Mesenchymal stem cell (in vitro differentiated cells and primary cell): ENCODE results near the gene PLD1.

Experiments used
- DNase-seq: peaks from one replicate; pipeline ENCODE4 v3.0.0-alpha.2; 2013
- H2AFZ ChIP-seq: one replicate; pipeline ENCODE4 v1.6.1; 2013; ENCODE audit warnings: low read depth, mild to moderate bottlenecking, control low read depth, inconsistent platforms, low read length, moderate library complexity
- H2AK5ac ChIP-seq: 2 replicates; pipeline ENCODE4 v1.6.1; 2013; ENCODE audit warnings: low read length, moderate library complexity, mild to moderate bottlenecking, inconsistent platforms; ENCODE audit not compliant: severe bottlenecking
- H2BK120ac ChIP-seq: one replicate; pipeline ENCODE4 v1.6.1; 2013; ENCODE audit warnings: low read depth, mild to moderate bottlenecking, inconsistent platforms, low read length, moderate library complexity
- H2BK12ac ChIP-seq, 2 experiments: one replicate each; pipeline ENCODE4 v1.6.1; 2013; ENCODE audit warnings: inconsistent platforms in 2 of 2, low read length in 2 of 2, mild to moderate bottlenecking in 2 of 2, moderate library complexity in 2 of 2, control low read depth in 1 of 2
- H2BK15ac ChIP-seq: one replicate; pipeline ENCODE4 v1.6.1; 2013; ENCODE audit warnings: mild to moderate bottlenecking, low read depth, inconsistent platforms; ENCODE audit not compliant: poor library complexity, severe bottlenecking
- H2BK5ac ChIP-seq: 2 replicates; pipeline ENCODE4 v1.6.1; 2013; ENCODE audit warnings: low read depth, mild to moderate bottlenecking, low read length, control low read depth, inconsistent platforms; ENCODE audit not compliant: poor library complexity, severe bottlenecking
- H3K14ac ChIP-seq, 2 experiments: one replicate each; pipeline ENCODE4 v1.6.1; 2013; ENCODE audit warnings: inconsistent platforms in 2 of 2, low read length in 2 of 2, control low read depth in 1 of 2, mild to moderate bottlenecking in 1 of 2, moderate library complexity in 1 of 2
- H3K18ac ChIP-seq, 2 experiments: one replicate each; pipeline ENCODE4 v1.6.1; 2013; ENCODE audit warnings: inconsistent platforms in 2 of 2, low read length in 2 of 2, control low read depth in 1 of 2, low read depth in 1 of 2, mild to moderate bottlenecking in 1 of 2
- H3K23ac ChIP-seq, 2 experiments: one replicate each; pipeline ENCODE4 v1.6.1; 2013; ENCODE audit warnings: inconsistent platforms in 2 of 2, low read length in 2 of 2, mild to moderate bottlenecking in 2 of 2, moderate library complexity in 2 of 2, control low read depth in 1 of 2
- H3K27ac ChIP-seq: 2 replicates; pipeline ENCODE4 v1.5.1; 2013; ENCODE audit warnings: mild to moderate bottlenecking, moderate library complexity, low read length, control low read depth, inconsistent platforms; ENCODE audit not compliant: poor library complexity, severe bottlenecking
- H3K27me3 ChIP-seq, 2 experiments: 2 replicates each; pipeline versions ENCODE4 v1.6.1 to v1.7.0; 2013; ENCODE audit warnings: low read length in 2 of 2, mild to moderate bottlenecking in 2 of 2, moderate library complexity in 2 of 2, control low read depth in 1 of 2, inconsistent platforms in 1 of 2; ENCODE audit not compliant: control insufficient read depth in 1 of 2, insufficient read depth in 1 of 2
- H3K36me3 ChIP-seq, 2 experiments: 2 replicates each; pipeline versions ENCODE4 v1.6.1 to v1.7.0; 2013; ENCODE audit warnings: low read length in 2 of 2, control low read depth in 1 of 2, inconsistent platforms in 1 of 2, low read depth in 1 of 2, mild to moderate bottlenecking in 1 of 2; ENCODE audit not compliant: insufficient read depth in 2 of 2, control insufficient read depth in 1 of 2
- H3K4ac ChIP-seq, 2 experiments: one replicate each; pipeline ENCODE4 v1.6.1; 2013; ENCODE audit warnings: inconsistent platforms in 2 of 2, low read length in 2 of 2, mild to moderate bottlenecking in 2 of 2, moderate library complexity in 2 of 2, control low read depth in 1 of 2, low read depth in 1 of 2
- H3K4me1 ChIP-seq: 2 replicates; pipeline ENCODE4 v1.6.1; 2013; ENCODE audit warnings: low read depth, low read length, control low read depth; ENCODE audit not compliant: control insufficient read depth, insufficient read depth
- H3K4me2 ChIP-seq: 2 replicates; pipeline ENCODE4 v1.6.1; 2013; ENCODE audit warnings: low read length, mild to moderate bottlenecking, inconsistent platforms; ENCODE audit not compliant: poor library complexity, severe bottlenecking
- H3K4me3 ChIP-seq, 2 experiments: 2 replicates each; pipeline versions ENCODE4 v1.5.1 to v1.7.0; 2013; ENCODE audit warnings: low read length in 2 of 2, mild to moderate bottlenecking in 2 of 2, control low read depth in 1 of 2, low read depth in 1 of 2; ENCODE audit not compliant: insufficient read depth in 1 of 2
- H3K79me1 ChIP-seq: replicated peaks from 2 replicates; pipeline ENCODE4 v1.6.1; 2013; ENCODE audit warnings: mild to moderate bottlenecking, control low read depth, low read length, inconsistent platforms; ENCODE audit not compliant: poor library complexity, severe bottlenecking
- H3K9ac ChIP-seq: 2 replicates; pipeline ENCODE4 v1.7.0; 2013; ENCODE audit warnings: mild to moderate bottlenecking, low read length, moderate library complexity
- H3K9me3 ChIP-seq: 2 replicates; pipeline ENCODE4 v1.7.0; 2013; ENCODE audit warnings: mild to moderate bottlenecking, low read length; ENCODE audit not compliant: control insufficient read depth
- H4K8ac ChIP-seq: one replicate; pipeline ENCODE4 v1.6.1; 2013; ENCODE audit warnings: inconsistent platforms, mild to moderate bottlenecking, low read length, moderate library complexity
- H4K91ac ChIP-seq: one replicate; pipeline ENCODE4 v1.6.1; 2013; ENCODE audit warnings: mild to moderate bottlenecking, low read length, inconsistent platforms
- WGBS: methylation state at CpG from one replicate; pipeline ENCODE4 v1.1.7; 2013; ENCODE audit warnings: mixed read lengths; 5-methylcytosine and 5-hydroxymethylcytosine counted together

The PLD1 gene

DNA sequence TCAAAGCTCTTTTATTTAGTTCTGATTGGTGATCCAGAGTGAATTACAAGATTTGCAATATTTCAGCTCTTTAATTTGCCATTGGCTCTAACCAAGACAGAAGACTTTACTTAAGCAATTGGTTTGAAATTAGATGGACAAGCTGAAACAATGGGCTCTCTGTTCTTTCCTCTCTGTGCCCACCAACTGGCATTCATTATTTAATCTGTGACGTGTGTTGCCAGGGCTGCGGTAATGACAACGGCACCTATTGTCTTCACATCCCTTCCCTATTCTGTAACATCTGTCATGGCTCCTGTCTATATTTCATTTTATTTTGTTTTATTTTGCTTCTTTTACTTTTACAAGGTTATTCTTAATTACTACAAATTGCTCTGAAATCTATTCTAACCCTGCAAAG lies 33.9 kb downstream of the PLD1 start:
- Histone ChIP-seq H3K14ac (no peak overlapping the region), H3K9ac (no peak overlapping the region), H3K9me3 (no peaks in the 10 kb centered on the region), H3K4ac (no peak overlapping the region), H3K18ac (no peak overlapping the region), H3K27me3 (no peaks in the 10 kb centered on the region), H3K23ac (no peak overlapping the region), H3K27ac (no peak overlapping the region), H2AFZ (no peak overlapping the region), H3K4me2 (no peak overlapping the region), H3K36me3 (no peaks in the 10 kb centered on the region), H3K79me1 (peaks cover 19% of the 10 kb centered on the region), H2BK120ac (no peak overlapping the region), H4K91ac (no peak overlapping the region), H2AK5ac (no peak overlapping the region), H2BK5ac (no peak overlapping the region), H2BK12ac (no peak overlapping the region), H3K4me3 (no peak overlapping the region), H3K4me1 (no peaks in the 10 kb centered on the region), H2BK15ac (no peak overlapping the region), H4K8ac (no peak overlapping the region)
- DNase-seq, result no peak
- 90% methylated on average over 3 of the region's 3 CpGs for WGBS

GRCh38 chr3:171775943-171776342 lies 34.3 kb downstream of the PLD1 start:
- Histone ChIP-seq H2BK120ac (no peak overlapping the region), H3K4ac (no peak overlapping the region), H3K27me3 (no peaks in the 10 kb centered on the region), H3K9me3 (no peaks in the 10 kb centered on the region), H3K36me3 (no peaks in the 10 kb centered on the region), H3K27ac (no peak overlapping the region), H3K9ac (no peak overlapping the region), H2AK5ac (no peak overlapping the region), H3K14ac (no peak overlapping the region), H3K4me2 (no peak overlapping the region), H2BK12ac (no peak overlapping the region), H3K4me1 (no peaks in the 10 kb centered on the region), H2BK5ac (no peak overlapping the region), H3K4me3 (no peak overlapping the region), H2BK15ac (no peak overlapping the region), H3K23ac (no peak overlapping the region), H4K8ac (no peak overlapping the region), H2AFZ (no peak overlapping the region), H4K91ac (no peak overlapping the region), H3K79me1 (peaks cover 19% of the 10 kb centered on the region), H3K18ac (no peak overlapping the region)
- WGBS, result 85% methylated on average over 7 of the region's 8 CpGs
- DNase-seq, result no peak

GRCh38 chr3:171774521-171774920 lies 35.8 kb downstream of the PLD1 start:
- WGBS, result 93% methylated on average over 6 of the region's 6 CpGs
- H3K79me1 ChIP-seq, result peaks cover 23% of the 10 kb centered on the region
- no peaks in the 10 kb centered on the region for H3K9me3 ChIP-seq
- H4K91ac ChIP-seq, result no peak overlapping the region
- H4K8ac ChIP-seq, result no peak overlapping the region
- no peak overlapping the region for H2BK5ac ChIP-seq
- no peak overlapping the region for H3K14ac ChIP-seq
- no peak for DNase-seq
- no peak overlapping the region for H3K4me2 ChIP-seq
- H3K27ac ChIP-seq, result no peak overlapping the region
- H2BK15ac ChIP-seq, result no peak overlapping the region
- H2AFZ ChIP-seq, result no peak overlapping the region
- no peak overlapping the region for H3K4me3 ChIP-seq
- no peak overlapping the region for H3K4ac ChIP-seq
- H3K36me3 ChIP-seq, result no peaks in the 10 kb centered on the region
- H2AK5ac ChIP-seq, result no peak overlapping the region
- no peak overlapping the region for H3K9ac ChIP-seq
- H2BK12ac ChIP-seq, result peak overlapping the region in 1 of 2 experiments; percentile 6
- H3K27me3 ChIP-seq, result no peaks in the 10 kb centered on the region
- peak overlapping the region in 1 of 2 experiments; percentile 96 for H3K23ac ChIP-seq
- H3K18ac ChIP-seq, result no peak overlapping the region
- no peaks in the 10 kb centered on the region for H3K4me1 ChIP-seq
- H2BK120ac ChIP-seq, result no peak overlapping the region

DNA sequence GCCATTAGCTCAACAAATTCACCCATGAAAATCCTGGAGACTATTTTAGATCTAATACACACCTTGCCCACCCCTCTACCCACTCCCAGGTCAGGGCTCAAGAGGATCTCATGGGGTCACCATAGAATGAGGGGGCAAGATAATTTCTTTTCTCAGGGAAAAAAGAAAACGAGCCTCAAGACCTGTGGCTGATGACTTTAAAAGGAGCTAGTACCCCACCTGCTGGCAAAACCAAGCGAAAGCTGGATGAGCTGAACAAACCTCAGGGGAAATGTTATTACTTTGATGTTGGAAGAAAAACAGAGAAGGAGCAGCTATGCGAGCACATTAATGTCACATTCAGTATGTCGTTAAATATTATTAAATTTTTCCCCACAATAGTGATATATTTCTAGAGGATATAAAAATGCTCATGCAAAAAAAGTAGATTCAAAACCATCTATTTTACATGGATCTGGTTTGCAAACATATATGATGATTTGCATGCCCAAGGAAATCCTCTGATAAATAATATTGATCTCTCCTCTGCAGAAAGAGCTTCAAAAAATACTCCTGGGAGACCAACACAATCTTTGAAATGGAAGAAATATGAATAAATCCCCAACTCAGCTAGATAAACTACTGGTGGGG lies 37.7 kb downstream of the PLD1 start:
- H3K4ac ChIP-seq, result no peak overlapping the region
- no peaks in the 10 kb centered on the region for H3K9me3 ChIP-seq
- no peaks in the 10 kb centered on the region for H3K36me3 ChIP-seq
- H3K14ac ChIP-seq, result no peak overlapping the region
- H3K4me2 ChIP-seq, result no peak overlapping the region
- 2% methylated on average over 2 of the region's 4 CpGs for WGBS
- H4K91ac ChIP-seq, result no peak overlapping the region
- H2BK12ac ChIP-seq, result no peak overlapping the region
- H2AK5ac ChIP-seq, result no peak overlapping the region
- H2AFZ ChIP-seq, result no peak overlapping the region
- no peak overlapping the region for H3K4me3 ChIP-seq
- H2BK5ac ChIP-seq, result no peak overlapping the region
- no peaks in the 10 kb centered on the region for H3K27me3 ChIP-seq
- DNase-seq, result peak; percentile 71
- no peak overlapping the region for H2BK120ac ChIP-seq
- H3K18ac ChIP-seq, result no peak overlapping the region
- no peak overlapping the region for H3K23ac ChIP-seq
- no peak overlapping the region for H4K8ac ChIP-seq
- H3K79me1 ChIP-seq, result peaks cover 27% of the 10 kb centered on the region
- H3K27ac ChIP-seq, result no peak overlapping the region
- no peaks in the 10 kb centered on the region for H3K4me1 ChIP-seq
- peak overlapping the region; percentile 90 for H3K9ac ChIP-seq
- H2BK15ac ChIP-seq, result no peak overlapping the region
